Measurements from ENCODE around the gene CHKB.

The CHKB gene

DNA sequence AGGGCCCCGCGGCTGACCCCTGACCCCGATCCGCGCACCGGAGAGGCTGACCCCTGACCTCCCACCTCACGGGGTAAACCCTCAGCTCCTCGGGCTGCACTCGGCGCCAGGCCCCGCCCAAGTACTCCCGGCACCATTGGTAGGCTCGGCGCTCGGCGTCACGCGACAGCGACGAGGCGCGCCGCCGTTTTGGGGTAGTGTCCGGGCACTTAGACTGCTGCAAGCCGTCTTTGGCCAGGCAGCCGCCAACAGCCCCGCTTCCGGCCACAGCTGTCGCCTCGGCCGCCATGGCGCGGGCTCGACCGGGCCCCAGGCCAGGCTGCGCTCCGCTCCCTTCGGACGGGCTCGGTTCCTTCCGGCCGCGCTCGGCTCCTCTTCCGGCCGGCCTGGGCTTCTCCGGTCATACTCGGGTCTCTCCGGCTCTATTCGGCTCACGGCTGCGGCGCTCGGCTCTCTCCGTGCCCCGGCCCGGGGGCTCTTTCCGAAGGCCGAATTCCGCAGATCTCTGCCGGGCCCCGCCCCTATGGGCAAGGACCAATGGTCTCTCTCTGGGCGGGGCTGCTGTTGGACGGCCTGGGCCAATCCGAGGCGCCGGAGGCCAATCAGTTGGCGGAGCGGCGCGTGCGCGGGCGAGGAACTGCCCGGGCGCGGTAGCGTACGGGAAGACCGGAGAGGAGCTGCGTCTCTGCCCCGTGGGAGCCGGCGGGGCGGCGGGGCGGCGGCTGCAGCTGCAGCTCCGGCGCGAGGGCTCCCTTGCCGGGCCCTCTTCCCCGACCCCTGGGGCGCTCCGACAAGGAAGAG, at the start of gene CHKB:
CHKB (minus strand) TSS at position 357 of the 801 bp plus-strand sequence; CDS start at position 289, 68 bp downstream.
- Mint-ChIP-seq H3K4me3 (peak within 1 kb of the TSS; percentile 97), H3K9me3 (no peaks in the 10 kb centered on the region), H3K27ac (peak within 1 kb of the TSS; percentile 98), H3K36me3 (no peaks in the 10 kb centered on the region), H3K4me1 (peaks cover 14% of the 10 kb centered on the region), H3K27me3 (no peaks in the 10 kb centered on the region)

DNA sequence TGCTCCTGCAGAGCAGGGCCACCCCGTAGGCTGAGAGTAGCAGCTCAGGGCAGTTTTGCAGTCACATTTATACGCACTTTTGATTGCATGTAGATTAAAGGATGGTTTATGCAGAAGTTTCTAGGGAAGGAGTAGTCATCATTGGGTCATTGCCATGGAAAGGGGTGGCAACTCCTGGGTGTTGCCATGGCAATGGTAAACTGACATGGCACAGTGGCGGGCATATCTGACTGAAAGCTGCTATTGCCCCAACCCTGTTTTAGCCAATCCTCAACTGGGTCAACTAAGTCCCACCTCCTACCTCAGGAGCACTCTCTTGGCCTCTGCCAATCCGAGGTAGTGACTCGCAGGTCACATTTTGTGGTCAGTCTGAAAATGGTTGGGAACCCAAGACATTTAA, 47.7 kb upstream of the CHKB start:
- no peak overlapping the region for H3K4me3 Mint-ChIP-seq
- H3K36me3 Mint-ChIP-seq, result no peaks in the 10 kb centered on the region
- no peaks in the 10 kb centered on the region for H3K9me3 Mint-ChIP-seq
- no peak overlapping the region for H3K27ac Mint-ChIP-seq
- peaks cover 24% of the 10 kb centered on the region for H3K4me1 Mint-ChIP-seq
- H3K27me3 Mint-ChIP-seq, result no peaks in the 10 kb centered on the region

DNA sequence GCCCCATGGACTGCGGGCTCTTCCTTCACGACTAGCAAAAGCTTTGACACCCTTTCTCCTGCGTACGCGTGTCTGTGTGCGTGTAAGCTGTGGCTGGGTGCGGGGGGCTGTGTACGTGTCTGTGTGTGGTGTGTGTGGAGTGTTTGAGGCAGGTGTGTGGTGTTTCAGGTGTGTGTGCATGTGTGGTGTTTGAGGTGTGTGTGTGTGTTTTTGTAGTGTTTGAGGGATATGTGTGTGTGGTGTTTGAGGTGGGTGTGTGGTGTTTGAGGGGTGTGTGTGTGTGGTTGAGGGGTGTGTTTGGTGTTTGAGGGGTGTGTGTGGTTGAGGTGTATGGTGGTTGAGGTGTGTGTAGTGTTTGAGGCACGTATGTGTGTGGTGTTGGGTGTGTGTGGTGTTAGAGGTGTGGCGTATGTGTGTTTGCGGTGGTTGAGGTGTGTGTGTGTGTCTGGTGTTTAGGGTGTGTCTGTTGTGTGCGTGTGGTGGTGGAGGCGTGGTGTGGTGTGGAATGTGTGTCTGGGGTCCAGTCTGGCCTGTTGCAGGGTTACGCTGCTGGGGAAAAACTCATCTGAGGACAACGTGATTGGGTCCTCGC, 46.0 kb upstream of the CHKB start:
- Mint-ChIP-seq H3K4me3 (peak overlapping the region; percentile 92), H3K4me1 (peaks cover 24% of the 10 kb centered on the region), H3K27me3 (no peaks in the 10 kb centered on the region), H3K9me3 (no peaks in the 10 kb centered on the region), H3K36me3 (no peaks in the 10 kb centered on the region), H3K27ac (peak overlapping the region; percentile 85)

DNA sequence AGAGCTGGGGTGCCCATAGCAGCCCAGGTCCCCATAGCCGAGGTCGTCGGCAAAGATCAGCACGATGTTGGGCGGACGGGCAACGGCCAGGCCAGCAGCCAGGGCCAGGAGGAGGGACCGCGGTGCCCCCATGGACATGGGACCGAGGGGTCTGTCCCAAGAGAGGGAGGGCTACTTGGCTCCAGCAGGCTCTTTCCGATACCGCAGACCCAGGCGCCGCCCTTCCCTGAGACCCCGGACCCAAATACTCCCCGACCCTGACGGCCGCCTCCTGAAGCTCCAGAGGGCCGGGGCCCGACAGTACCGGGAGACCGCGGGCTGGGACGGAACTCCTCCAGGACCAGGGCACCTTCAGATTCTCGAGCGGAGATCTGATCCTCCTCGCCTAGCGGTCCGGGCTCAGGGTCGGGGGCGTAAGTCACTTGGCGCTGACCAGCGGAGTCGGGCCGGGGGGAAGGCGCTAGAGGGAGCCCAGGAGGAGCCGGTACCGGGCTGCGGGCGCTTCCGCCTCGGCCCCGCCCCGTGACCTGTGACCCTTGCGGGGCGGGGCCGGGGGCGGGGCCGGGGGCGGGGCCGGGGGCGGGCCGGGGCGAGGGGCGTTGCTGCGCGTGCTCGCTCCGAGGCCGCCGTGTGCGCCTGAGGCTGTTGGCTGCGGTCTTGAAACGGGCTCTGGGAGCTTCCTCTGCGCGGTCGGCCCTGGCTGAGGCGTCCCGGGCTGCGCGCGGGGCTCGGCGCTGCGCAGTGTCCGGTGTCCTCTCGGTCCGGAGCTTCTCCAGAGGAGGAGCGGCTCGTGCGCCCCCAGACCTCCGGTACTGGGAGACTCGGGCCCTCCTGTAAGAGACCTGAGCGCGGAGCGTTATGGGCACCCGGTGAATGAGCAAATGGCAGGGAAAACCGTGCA, 45.2 kb upstream of the CHKB start, which contains the start of gene ARSA:
ARSA (minus strand) TSS at position 511 of the 901 bp plus-strand sequence; CDS start at position 138, 373 bp downstream.
- Mint-ChIP-seq H3K27ac (peak within 1 kb of the TSS; percentile 85), H3K27me3 (no peaks in the 10 kb centered on the region), H3K4me3 (peak within 1 kb of the TSS; percentile 92), H3K36me3 (no peaks in the 10 kb centered on the region), H3K9me3 (no peaks in the 10 kb centered on the region), H3K4me1 (peaks cover 27% of the 10 kb centered on the region)

GRCh38 chr22:50626850-50627641, 44.4 kb upstream of the CHKB start:
- Mint-ChIP-seq H3K27ac (peak overlapping the region; percentile 68), H3K4me3 (peak overlapping the region; percentile 81), H3K27me3 (no peaks in the 10 kb centered on the region), H3K36me3 (no peaks in the 10 kb centered on the region), H3K9me3 (no peaks in the 10 kb centered on the region), H3K4me1 (peaks cover 35% of the 10 kb centered on the region)

- Mint-ChIP-seq H3K27me3 (no peaks in the 10 kb centered on the region), H3K9me3 (no peaks in the 10 kb centered on the region), H3K27ac (peak overlapping the region; percentile 17), H3K36me3 (no peaks in the 10 kb centered on the region), H3K4me1 (peaks cover 42% of the 10 kb centered on the region), H3K4me3 (peak overlapping the region; percentile 74)
These were observed 43.7 kb upstream of the CHKB start for GRCh38 chr22:50626314-50626849.

DNA sequence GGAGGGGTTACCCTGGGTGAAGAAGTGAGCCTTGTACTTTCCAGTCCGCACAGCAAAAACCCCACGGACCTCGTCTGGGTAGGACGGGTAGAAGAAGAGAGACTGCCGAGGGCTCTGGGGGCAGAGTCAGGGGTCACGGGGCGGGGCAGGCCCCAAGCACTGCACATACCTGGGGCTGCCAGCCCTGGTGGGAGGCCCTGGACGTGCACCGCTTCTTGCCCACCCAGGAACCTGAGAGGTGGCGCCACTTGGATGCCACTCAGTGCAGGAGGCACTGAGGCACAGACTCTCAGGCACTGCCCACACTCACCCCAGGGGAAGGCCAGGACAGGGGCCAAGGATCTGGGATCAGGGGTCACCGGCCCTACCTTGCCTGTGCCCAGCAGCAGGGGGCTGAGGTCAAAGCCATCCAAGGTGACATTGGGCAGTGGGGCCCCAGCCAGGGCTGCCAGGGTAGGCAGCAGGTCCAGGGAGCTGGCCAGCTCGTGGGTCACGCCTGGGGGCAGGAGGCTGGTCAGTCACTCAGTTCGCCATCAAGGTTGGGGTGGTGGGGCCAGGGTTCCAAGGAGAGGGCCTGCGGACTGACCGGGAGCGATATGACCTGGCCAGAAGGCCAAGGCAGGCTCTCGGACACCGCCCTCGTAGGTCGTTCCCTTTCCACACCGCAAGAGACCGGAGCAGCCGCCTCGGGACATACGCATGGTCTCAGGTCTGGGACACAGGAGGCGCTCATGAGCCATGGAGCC, 43.1 kb upstream of the CHKB start:
- no peak overlapping the region for H3K4me3 Mint-ChIP-seq
- H3K4me1 Mint-ChIP-seq, result peaks cover 48% of the 10 kb centered on the region
- no peaks in the 10 kb centered on the region for H3K27me3 Mint-ChIP-seq

GRCh38 chr22:50625131-50625567, 42.5 kb upstream of the CHKB start:
- Mint-ChIP-seq H3K4me1 (peaks cover 49% of the 10 kb centered on the region), H3K27me3 (no peaks in the 10 kb centered on the region), H3K36me3 (no peaks in the 10 kb centered on the region), H3K4me3 (no peak overlapping the region), H3K27ac (no peak overlapping the region), H3K9me3 (no peaks in the 10 kb centered on the region)

More for the DNA sequence above, 43.1 kb upstream of the CHKB start:
- no peaks in the 10 kb centered on the region for H3K36me3 Mint-ChIP-seq
- no peaks in the 10 kb centered on the region for H3K9me3 Mint-ChIP-seq
- H3K27ac Mint-ChIP-seq, result no peak overlapping the region

DNA sequence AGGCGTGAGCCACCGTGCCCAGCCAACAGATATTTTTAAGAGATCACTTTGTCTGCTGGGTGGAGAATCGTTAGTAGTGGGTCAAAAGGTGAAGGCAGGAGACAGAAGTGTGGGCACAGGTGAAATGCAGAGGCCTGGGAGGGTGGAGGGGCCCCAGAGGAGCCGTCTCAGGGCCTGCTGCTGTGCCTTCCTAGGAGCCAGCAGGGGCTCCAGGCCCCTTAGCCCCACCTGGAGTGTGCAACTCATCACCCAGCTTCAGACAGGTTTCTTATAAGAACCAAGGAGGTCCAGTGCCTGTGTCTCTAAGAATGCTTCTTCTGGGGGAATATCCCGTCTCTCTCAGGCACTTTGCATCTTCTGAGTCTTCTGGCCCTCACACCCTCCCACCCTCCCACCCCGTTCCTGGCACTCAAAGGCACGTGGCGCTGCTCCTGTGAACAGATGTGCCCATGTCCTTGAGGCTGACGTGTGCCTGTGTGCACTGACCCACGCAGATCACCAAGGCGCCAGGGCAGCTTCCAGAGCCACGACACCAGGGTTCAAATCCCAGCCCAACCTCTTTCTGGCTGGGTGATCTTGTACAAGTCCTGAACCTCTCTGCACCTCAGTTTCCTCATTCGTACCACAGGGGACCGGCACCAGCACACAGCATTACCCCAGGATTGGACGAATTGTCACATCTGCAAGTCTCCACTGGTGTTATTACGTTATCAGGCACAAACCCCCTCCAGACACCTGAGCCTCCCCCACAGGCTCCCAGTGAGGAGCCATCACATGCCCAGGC, 41.9 kb upstream of the CHKB start:
- H3K4me3 Mint-ChIP-seq, result no peak overlapping the region
- H3K27me3 Mint-ChIP-seq, result no peaks in the 10 kb centered on the region
- H3K36me3 Mint-ChIP-seq, result no peaks in the 10 kb centered on the region
- H3K27ac Mint-ChIP-seq, result no peak overlapping the region
- H3K9me3 Mint-ChIP-seq, result no peaks in the 10 kb centered on the region
- H3K4me1 Mint-ChIP-seq, result peaks cover 48% of the 10 kb centered on the region

- Mint-ChIP-seq H3K36me3 (no peaks in the 10 kb centered on the region), H3K27me3 (no peaks in the 10 kb centered on the region), H3K27ac (no peak overlapping the region), H3K9me3 (no peaks in the 10 kb centered on the region), H3K4me3 (no peak overlapping the region), H3K4me1 (peaks cover 37% of the 10 kb centered on the region)
These were observed 40.2 kb upstream of the CHKB start for GRCh38 chr22:50622723-50623327.

GRCh38 chr22:50621948-50622722, 39.5 kb upstream of the CHKB start:
- Mint-ChIP-seq H3K4me3 (peak overlapping the region; percentile 92), H3K4me1 (peaks cover 37% of the 10 kb centered on the region), H3K27me3 (no peaks in the 10 kb centered on the region), H3K36me3 (no peaks in the 10 kb centered on the region), H3K27ac (peak overlapping the region; percentile 95), H3K9me3 (no peaks in the 10 kb centered on the region)

DNA sequence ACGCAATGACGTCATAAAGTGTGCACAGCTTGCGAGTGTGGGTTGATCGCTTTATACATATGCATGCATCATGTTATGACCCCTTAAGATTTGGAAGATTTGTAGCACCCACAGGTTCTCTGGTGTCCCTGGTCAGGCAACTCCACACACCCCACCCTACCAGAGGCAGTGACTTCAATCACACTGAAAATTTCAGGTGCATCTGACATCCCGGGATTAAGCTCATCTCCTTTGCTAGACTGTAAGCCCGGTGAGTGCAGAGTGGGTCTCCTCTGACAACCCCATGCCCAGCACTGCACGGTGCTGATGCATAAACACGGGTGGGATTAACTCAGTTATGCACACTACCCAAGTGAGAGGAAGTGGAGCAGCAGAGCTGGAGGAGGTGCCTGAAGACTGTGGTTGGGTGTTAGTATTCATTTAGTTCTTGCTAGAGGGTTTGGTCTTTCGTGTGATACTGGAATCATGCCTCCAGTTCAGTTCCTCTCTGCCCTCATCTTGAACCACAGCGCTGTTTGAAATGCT, 38.8 kb upstream of the CHKB start:
- peak overlapping the region; percentile 92 for H3K4me3 Mint-ChIP-seq

More for the DNA sequence above, 38.8 kb upstream of the CHKB start:
- peaks cover 34% of the 10 kb centered on the region for H3K4me1 Mint-ChIP-seq
- peak overlapping the region; percentile 95 for H3K27ac Mint-ChIP-seq
- H3K9me3 Mint-ChIP-seq, result no peaks in the 10 kb centered on the region
- H3K36me3 Mint-ChIP-seq, result no peaks in the 10 kb centered on the region
- H3K27me3 Mint-ChIP-seq, result no peaks in the 10 kb centered on the region

All from activated naive CD4-positive, alpha-beta T cell treated with anti-CD3 and anti-CD28 coated beads, Interleukin-2, amount 50 U/mL, for 24 hours (primary cell).